Gastrocnemius medialis (tissue), 4 donors: ENCODE measurements around the gene SPTSSA. TPM values are rescaled to one million over a fixed set of nuclear protein-coding genes. Genes with fewer than 3 reads are reported as not detected.

Experiments
- ATAC-seq, 2 donors: fragments of 150-250 bp; one replicate each; pipeline ENCODE4 v1.9.1; 2016
- DNase-seq, 2 donors: peaks; one replicate each; pipeline ENCODE4 v3.0.0-alpha.2; 2019
- H3K27ac ChIP-seq, 4 donors: fragments of 200-600 bp; sonication (generic); 1 replicate in 1 of 4; 2 replicates in 3 of 4; pipeline ENCODE4 v1.5.1; 2016 to 2018; ENCODE audit warnings: mild to moderate bottlenecking in 2 of 4, moderate library complexity in 1 of 4
- H3K27me3 ChIP-seq, 3 donors: fragments of 200-600 bp; sonication (generic) in 2 of 3; 1 replicate in 1 of 3; 2 replicates in 2 of 3; pipeline versions ENCODE4 v1.5.1 to v1.6.0; 2016 to 2019; ENCODE audit warnings: mild to moderate bottlenecking in 1 of 3, moderate library complexity in 1 of 3
- H3K36me3 ChIP-seq, 2 donors: fragments of 200-600 bp; sonication (generic) in 1 of 2; one replicate each; pipeline ENCODE4 v1.5.1; 2017 to 2018
- H3K4me1 ChIP-seq, 2 donors: fragments of 200-600 bp; sonication (generic) in 1 of 2; one replicate each; pipeline ENCODE4 v1.5.1; 2016 to 2017; ENCODE audit warnings: mild to moderate bottlenecking in 2 of 2
- H3K4me3 ChIP-seq, 4 donors: fragments of 200-600 bp; sonication (generic) in 3 of 4; 1 replicate in 1 of 4; 2 replicates in 3 of 4; pipeline ENCODE4 v1.5.1; 2016 to 2019; ENCODE audit warnings: mild to moderate bottlenecking in 2 of 4
- H3K9me3 ChIP-seq, 3 donors: fragments of 200-600 bp; sonication (generic) in 2 of 3; 1 replicate in 1 of 3; 2 replicates in 2 of 3; pipeline ENCODE4 v1.5.1; 2016 to 2019
- CTCF ChIP-seq, 5 experiments: fragments of 450-650 bp in 3 of 5; fragments of 200-600 bp in 2 of 5; sonication (generic) in 2 of 5; IDR thresholded peaks in 4 of 5; conservative IDR thresholded peaks in 1 of 5; 1 replicate in 4 of 5; 2 replicates in 1 of 5; pipeline ENCODE4 v1.5.1; 2016 to 2019; ENCODE audit warnings: antibody characterized with exemption in 5 of 5, mild to moderate bottlenecking in 3 of 5, moderate library complexity in 3 of 5
- POLR2A ChIP-seq, 2 donors: fragments of 450-650 bp; IDR thresholded peaks; one replicate each; pipeline ENCODE4 v1.6.1; 2017; ENCODE audit warnings: antibody characterized with exemption in 2 of 2, mild to moderate bottlenecking in 2 of 2, moderate library complexity in 2 of 2
- in situ Hi-C, 4 donors: fragments of 200-750 bp; cut with MboI; loops; one replicate each; pipeline versions ENCODE4 v1.15.0 to v1.8.0; 2017; ENCODE audit warnings: low sequenced_read_pairs in 4 of 4
- intact Hi-C: fragments of 100-400 bp; cut with DNase I; formaldehyde crosslinking; loops from one replicate; pipeline ENCODE4 v1.15.1; 2023; ENCODE audit warnings: low total_unique reads
- total RNA-seq, 4 donors: library from RNA; depleted of rRNA; stranded (reverse); fragments of >200 nt; gene quantifications; one replicate each; pipeline versions ENCODE4 v1.1.0 to v1.2.3, GENCODE V29; 2016

SPTSSA gene
- total RNA-seq, 4 donors from 2014 or later, result 6.4 to 14.0 (median 10.2) TPM

GRCh38 chr14:34383839-34384238 is 78.2 kb downstream of the SPTSSA start:
- ATAC-seq (no peak), DNase-seq (no peak)
- Histone ChIP-seq H3K36me3 (no peaks in the 10 kb centered on the region), H3K9me3 (no peaks in the 10 kb centered on the region), H3K4me1 (no peaks in the 10 kb centered on the region), H3K4me3 (no peak overlapping the region), H3K27ac (no peak overlapping the region), H3K27me3 (no peaks in the 10 kb centered on the region)
- TF ChIP-seq CTCF (IDR thresholded peaks at IDR 0.05 in 4 of 5, conservative IDR thresholded peaks at IDR 0.05 in 1 of 5) (no peak), POLR2A (IDR thresholded peaks at IDR 0.05) (no peak)
- intact Hi-C loops (no loop called here), in situ Hi-C loops (no loop called here)

Other genes starting within 250 kb of the SPTSSA start
- gene EAPP, start 77.5 kb upstream of the SPTSSA start, total RNA-seq, result 10 to 100 TPM; 25.6 to 35.7 (median 28.0) TPM
- gene SNX6, start 167.9 kb upstream of the SPTSSA start, total RNA-seq, result 100 to 1,000 TPM in 3 of 4 donors, 10 to 100 TPM in 1; 73.8 to 113 (median 109) TPM